ENCODE data around the gene RCBTB1. TPM values are rescaled to one million over a fixed set of nuclear protein-coding genes. Genes with fewer than 3 reads are reported as not detected.

RCBTB1 gene
- total RNA-seq, 1 donor from 2014 or later, result 24.2 TPM

GRCh38 chr13:49516467-49516866, 68.9 kb downstream of the RCBTB1 start:
- Mint-ChIP-seq H3K27ac (no peak overlapping the region), H3K27me3 (ENCODE audit: low read depth) (no peaks in the 10 kb centered on the region), H3K4me3 (no peak overlapping the region), H3K9me3 (no peaks in the 10 kb centered on the region), H3K4me1 (peaks cover 2% of the 10 kb centered on the region), H3K36me3 (peaks cover 40% of the 10 kb centered on the region)
- no peak for DNase-seq (ENCODE audit: low spot score in 2 of 2, unreplicated experiment in 2 of 2)
- TF ChIP-seq CTCF (IDR thresholded peaks at IDR 0.05; ENCODE audit: unreplicated experiment), result no peak

DNA sequence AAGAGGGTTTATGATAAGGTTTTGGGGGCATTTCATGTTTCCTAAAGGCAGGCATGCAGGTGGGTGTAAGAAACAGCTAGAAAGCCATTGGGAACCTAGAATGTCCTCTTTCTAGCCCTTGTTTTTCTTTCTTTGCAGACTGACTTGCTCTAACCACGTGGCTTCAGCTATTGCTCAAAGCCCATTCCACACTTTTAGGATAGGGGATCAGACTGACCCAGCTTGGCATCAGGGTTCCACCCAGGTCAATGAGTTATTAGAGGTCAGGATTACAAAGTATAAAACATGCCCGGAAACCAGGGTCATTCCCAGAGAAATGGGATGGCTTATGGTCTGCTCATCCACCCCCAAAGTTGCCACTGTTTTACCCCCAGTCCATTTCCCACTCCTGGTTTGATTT, 72.8 kb downstream of the RCBTB1 start:
- DNase-seq (ENCODE audit: low spot score in 2 of 2, unreplicated experiment in 2 of 2), result no peak
- H3K36me3 Mint-ChIP-seq, result peaks cover 39% of the 10 kb centered on the region
- no peak for TF ChIP-seq CTCF (IDR thresholded peaks at IDR 0.05; ENCODE audit: unreplicated experiment)
- H3K4me1 Mint-ChIP-seq, result peaks cover 2% of the 10 kb centered on the region
- H3K27ac Mint-ChIP-seq, result no peak overlapping the region
- H3K27me3 Mint-ChIP-seq (ENCODE audit: low read depth), result no peaks in the 10 kb centered on the region
- H3K9me3 Mint-ChIP-seq, result no peaks in the 10 kb centered on the region
- H3K4me3 Mint-ChIP-seq, result no peak overlapping the region

- Mint-ChIP-seq H3K27me3 (ENCODE audit: low read depth) (no peaks in the 10 kb centered on the region), H3K9me3 (peaks cover 3% of the 10 kb centered on the region), H3K4me3 (no peak overlapping the region), H3K36me3 (peaks cover 13% of the 10 kb centered on the region), H3K4me1 (no peaks in the 10 kb centered on the region), H3K27ac (no peak overlapping the region)
- no peak for DNase-seq (ENCODE audit: low spot score in 2 of 2, unreplicated experiment in 2 of 2)
- TF ChIP-seq CTCF (IDR thresholded peaks at IDR 0.05; ENCODE audit: unreplicated experiment), result no peak
These were observed 81.4 kb downstream of the RCBTB1 start for GRCh38 chr13:49503951-49504350.

- Mint-ChIP-seq H3K36me3 (peaks cover 13% of the 10 kb centered on the region), H3K4me1 (no peaks in the 10 kb centered on the region), H3K9me3 (peaks cover 3% of the 10 kb centered on the region), H3K27ac (no peak overlapping the region), H3K27me3 (ENCODE audit: low read depth) (no peaks in the 10 kb centered on the region), H3K4me3 (no peak overlapping the region)
- no peak for TF ChIP-seq CTCF (IDR thresholded peaks at IDR 0.05; ENCODE audit: unreplicated experiment)
- no peak for DNase-seq (ENCODE audit: low spot score in 2 of 2, unreplicated experiment in 2 of 2)
These were observed 82.4 kb downstream of the RCBTB1 start for GRCh38 chr13:49502954-49503353.

DNA sequence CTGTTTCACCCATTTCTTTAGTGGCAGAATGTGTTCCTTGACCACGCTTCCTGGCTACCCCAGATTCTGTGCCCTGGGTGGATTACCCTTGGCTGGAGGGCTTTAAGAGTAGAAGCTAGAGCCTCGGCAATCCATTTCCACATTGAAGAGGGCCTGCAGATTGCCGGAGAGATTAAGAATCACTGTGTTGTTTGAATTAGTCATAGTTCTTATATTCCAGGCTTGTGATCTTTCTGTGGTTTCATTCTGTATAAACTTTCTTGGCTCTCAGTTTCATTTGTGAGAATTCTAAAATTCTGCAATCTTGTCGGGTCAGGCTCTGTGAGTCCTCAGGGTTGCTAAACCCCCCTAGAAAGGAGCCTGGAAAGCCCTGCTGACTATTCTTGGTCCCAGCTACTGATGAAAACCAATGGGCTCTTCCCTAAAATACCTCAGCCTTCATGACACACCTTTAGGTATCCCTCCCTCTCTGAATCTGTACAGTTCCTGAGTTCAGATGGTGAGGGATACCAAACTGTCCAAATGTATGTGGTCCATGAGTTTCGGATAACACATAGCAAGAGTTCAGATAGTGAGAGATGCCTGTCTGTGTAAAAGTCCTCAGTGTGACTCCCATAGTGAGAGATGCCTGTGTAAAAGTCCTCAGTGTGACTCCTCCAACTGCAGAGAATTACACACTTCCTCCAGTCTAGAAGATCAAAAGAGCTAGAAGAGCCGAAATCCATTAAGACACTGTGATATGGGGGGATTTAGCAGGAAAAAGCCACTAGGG, 85.3 kb downstream of the RCBTB1 start:
- Mint-ChIP-seq H3K4me1 (peaks cover 2% of the 10 kb centered on the region), H3K4me3 (no peak overlapping the region), H3K9me3 (no peaks in the 10 kb centered on the region), H3K36me3 (peaks cover 10% of the 10 kb centered on the region), H3K27me3 (ENCODE audit: low read depth) (no peaks in the 10 kb centered on the region), H3K27ac (no peak overlapping the region)
- DNase-seq (ENCODE audit: low spot score in 2 of 2, unreplicated experiment in 2 of 2), result no peak
- no peak for TF ChIP-seq CTCF (IDR thresholded peaks at IDR 0.05; ENCODE audit: unreplicated experiment)
